Psoas muscle (tissue), 8 donors: Measurements from ENCODE around the gene GPR4. TPM values are rescaled to one million over a fixed set of nuclear protein-coding genes. Genes with fewer than 3 reads are reported as not detected.

Experiments
- ATAC-seq, 4 donors: fragments of 200-7000 bp; cut with Tn5 transposase; one replicate each; pipeline ENCODE4 v1.9.1; 2020; ENCODE audit warnings: moderate library complexity in 3 of 4, mild to moderate bottlenecking in 2 of 4
- DNase-seq, 2 donors: peaks; one replicate each; pipeline ENCODE4 v3.0.0-alpha.2; 2020
- H3K27ac ChIP-seq: fragments of 200-600 bp; one replicate; pipeline ENCODE4 v1.8.0; 2022
- H3K27me3 ChIP-seq, 3 donors: fragments of 200-600 bp in 1 of 3; one replicate each; pipeline versions ENCODE4 v1.6.1 to v1.8.0; 2013 to 2022; ENCODE audit warnings: low read length in 2 of 3, mild to moderate bottlenecking in 2 of 3, moderate library complexity in 1 of 3; ENCODE audit not compliant: insufficient read depth in 3 of 3
- H3K36me3 ChIP-seq, 2 donors: fragments of 200-600 bp in 1 of 2; one replicate each; pipeline versions ENCODE4 v1.6.1 to v1.8.0; 2013 to 2022; ENCODE audit warnings: low read depth in 1 of 2, mild to moderate bottlenecking in 1 of 2, moderate library complexity in 1 of 2; ENCODE audit not compliant: insufficient read depth in 1 of 2
- H3K4me1 ChIP-seq: fragments of 200-600 bp; one replicate; pipeline ENCODE4 v1.8.0; 2022
- H3K4me3 ChIP-seq: fragments of 200-600 bp; one replicate; pipeline ENCODE4 v1.8.0; 2022; ENCODE audit warnings: mild to moderate bottlenecking
- H3K9me3 ChIP-seq: fragments of 200-600 bp; one replicate; pipeline ENCODE4 v1.8.0; 2022
- WGBS, 3 donors: extraction: QIAGEN DNeasy Blood & Tissue Kit; methylation state at CpG; one replicate each; pipeline versions ENCODE4 v1.1.6 to v1.1.7; 2013; 5-methylcytosine and 5-hydroxymethylcytosine counted together
- intact Hi-C, 2 donors: fragments of 100-400 bp; cut with DNase I; formaldehyde crosslinking; loops; one replicate each; pipeline versions ENCODE4 v1.11.0 to v1.14.2; 2022
- polyA plus RNA-seq, 3 donors: library from polyadenylated mRNA; stranded (reverse); fragments of 200-250 nt; gene quantifications; one replicate each; pipeline ENCODE4 v1.2.3, GENCODE V29; 2013
- total RNA-seq, 4 donors: library from RNA; stranded (reverse); fragmentation: NEBNext Ultra II Directional in 2 of 4; extraction: Animal tissue kit (Norgen Biotek cat#: 25700) in 2 of 4; gene quantifications; one replicate each; pipeline versions ENCODE4 v1.2.1 to v1.2.4, GENCODE V29; 2021 to 2023
- TF ChIP-seq, protein P1 (sequence below): fragments of 200-600 bp; IDR thresholded peaks from one replicate; pipeline ENCODE4 v1.8.0; 2022; ENCODE audit warnings: antibody characterized with exemption
- donor health status: healthy with polysubstance abuse.
- donor health status: DM: no; HTN: no; CAD: no; lungs with moderate emphysema.
- donor health status: Bipolar disorder and iron deficiency.
- donor health status: healthy.
- donor health status: DM: yes; HTN: yes; CAD: no.
- donor health status: DM: no; HTN: no; CAD: no.
- donor health status: DM: no; HTN: no; CAD: no.
- donor health status: DM: yes; HTN: yes; CAD: no.

GPR4 gene
- total and polyA plus RNA-seq, 7 donors, result 1.6 to 7.5 (median 3.0) TPM

DNA sequence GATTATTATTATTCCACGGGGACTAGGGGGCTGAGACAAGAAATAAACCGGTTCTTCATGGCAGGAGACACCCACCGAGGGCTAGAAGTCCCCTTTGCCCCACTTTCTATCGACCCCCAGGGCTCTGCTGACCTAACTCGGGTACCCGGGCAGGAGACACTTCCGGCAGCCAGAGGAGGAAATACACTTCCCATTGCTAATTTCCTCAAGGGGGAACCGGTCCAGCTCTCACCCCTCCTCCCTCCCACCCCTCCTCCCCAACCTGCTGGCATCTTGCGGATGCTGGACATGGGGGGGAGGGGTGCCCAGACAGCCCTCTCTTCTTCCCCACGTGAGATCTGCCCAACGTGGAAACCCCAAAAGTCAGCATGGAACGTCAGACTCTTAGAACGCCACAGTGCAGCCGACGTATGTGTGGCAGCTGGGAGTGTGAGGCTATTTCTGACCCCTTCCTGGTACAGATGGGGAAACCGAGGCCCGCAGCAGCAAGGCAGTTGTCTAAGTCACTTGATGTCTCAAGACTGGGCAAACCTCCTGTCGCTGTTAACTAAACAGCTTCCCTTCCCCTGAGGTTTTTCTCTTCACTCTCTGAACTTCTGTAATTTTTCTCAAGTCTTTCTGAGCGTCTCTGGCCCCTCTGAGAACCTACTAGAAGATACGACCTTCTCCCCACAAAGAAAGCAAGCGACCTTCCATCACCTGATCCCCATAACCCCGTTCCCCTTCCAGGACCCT, 3.6 kb downstream of the GPR4 start:
- Histone ChIP-seq H3K4me1 (peaks cover 7% of the 10 kb centered on the region), H3K27ac (peak overlapping the region; percentile 55), H3K36me3 (no peaks in the 10 kb centered on the region), H3K4me3 (peak overlapping the region; percentile 44), H3K9me3 (no peaks in the 10 kb centered on the region), H3K27me3 (peaks cover 0 to 82% (median 29%) of the 10 kb centered on the region in 3 donors)
- ATAC-seq (peak in 2 of 4 donors; percentile 24 to 41), DNase-seq (no peak)
- 2 to 4% (median 4%) methylated on average over 22 of the region's 22 CpGs for WGBS, 3 donors
- intact Hi-C loops, result no loop called here
- TF ChIP-seq, protein P1, sequence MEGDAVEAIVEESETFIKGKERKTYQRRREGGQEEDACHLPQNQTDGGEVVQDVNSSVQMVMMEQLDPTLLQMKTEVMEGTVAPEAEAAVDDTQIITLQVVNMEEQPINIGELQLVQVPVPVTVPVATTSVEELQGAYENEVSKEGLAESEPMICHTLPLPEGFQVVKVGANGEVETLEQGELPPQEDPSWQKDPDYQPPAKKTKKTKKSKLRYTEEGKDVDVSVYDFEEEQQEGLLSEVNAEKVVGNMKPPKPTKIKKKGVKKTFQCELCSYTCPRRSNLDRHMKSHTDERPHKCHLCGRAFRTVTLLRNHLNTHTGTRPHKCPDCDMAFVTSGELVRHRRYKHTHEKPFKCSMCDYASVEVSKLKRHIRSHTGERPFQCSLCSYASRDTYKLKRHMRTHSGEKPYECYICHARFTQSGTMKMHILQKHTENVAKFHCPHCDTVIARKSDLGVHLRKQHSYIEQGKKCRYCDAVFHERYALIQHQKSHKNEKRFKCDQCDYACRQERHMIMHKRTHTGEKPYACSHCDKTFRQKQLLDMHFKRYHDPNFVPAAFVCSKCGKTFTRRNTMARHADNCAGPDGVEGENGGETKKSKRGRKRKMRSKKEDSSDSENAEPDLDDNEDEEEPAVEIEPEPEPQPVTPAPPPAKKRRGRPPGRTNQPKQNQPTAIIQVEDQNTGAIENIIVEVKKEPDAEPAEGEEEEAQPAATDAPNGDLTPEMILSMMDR, result no peak

DNA sequence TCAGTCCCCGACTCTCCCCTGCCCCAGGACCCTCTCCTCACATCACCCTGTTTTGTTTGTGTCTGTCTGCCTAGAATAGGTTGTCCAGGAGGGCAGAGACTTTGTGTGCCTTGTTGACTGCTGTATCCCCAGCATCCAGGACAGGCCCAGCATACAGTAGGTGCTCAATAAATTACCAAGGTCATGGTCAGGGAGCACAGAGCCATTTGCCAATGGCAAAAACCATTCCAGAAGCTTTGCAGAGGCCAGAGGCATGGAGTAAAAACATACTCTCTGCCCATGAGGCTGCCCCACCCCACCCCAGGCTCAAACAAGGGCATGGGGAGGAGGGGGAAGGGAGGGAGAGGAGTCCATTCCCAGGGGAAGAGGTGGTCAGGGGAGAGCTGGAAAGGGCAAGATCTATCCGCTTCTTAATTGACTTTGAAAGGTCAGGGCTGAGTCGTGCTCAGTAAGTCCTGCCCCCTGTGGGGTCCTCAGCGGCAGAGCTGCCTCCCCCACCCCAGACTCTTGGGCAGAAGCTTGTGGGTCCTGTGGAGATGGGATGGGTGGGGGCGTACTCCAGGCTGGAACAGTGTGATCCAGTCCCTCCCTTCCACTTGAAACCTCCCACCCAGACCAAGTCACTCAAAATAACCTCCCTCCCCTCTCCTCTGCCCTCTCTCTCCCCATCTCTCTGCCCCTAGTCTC, 4.4 kb downstream of the GPR4 start:
- no peak for DNase-seq
- intact Hi-C loops, result no loop called here
- TF ChIP-seq, protein P1, result no peak
- WGBS, 3 donors, result 14 to 21% (median 14%) methylated on average over 5 of the region's 5 CpGs
- Histone ChIP-seq H3K9me3 (no peaks in the 10 kb centered on the region), H3K27me3 (peaks cover 0 to 76% (median 29%) of the 10 kb centered on the region in 3 donors), H3K36me3 (no peaks in the 10 kb centered on the region), H3K27ac (peak overlapping the region; percentile 55), H3K4me3 (peak overlapping the region; percentile 44), H3K4me1 (peaks cover 7% of the 10 kb centered on the region)
- no peak for ATAC-seq

DNA sequence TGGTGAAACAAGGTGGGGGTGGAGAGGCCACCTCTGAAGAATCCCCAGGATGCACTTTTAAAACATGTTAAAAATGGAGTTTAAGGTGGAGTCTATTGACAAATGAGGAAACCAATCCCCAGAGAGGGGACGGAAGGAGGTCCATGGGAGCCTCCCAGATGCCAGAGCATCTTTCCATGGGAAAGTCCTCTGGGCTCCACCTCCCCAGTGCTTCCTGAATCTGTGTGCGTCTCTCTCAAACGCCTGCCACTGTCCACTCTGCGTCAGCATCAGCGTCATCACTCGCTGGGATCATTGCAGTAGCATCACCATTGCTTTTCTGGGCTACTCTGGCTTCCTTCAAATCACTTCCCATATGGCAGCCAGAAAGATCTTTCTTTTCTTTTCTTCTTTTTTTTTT, 6.2 kb downstream of the GPR4 start:
- WGBS, 3 donors, result 36 to 54% (median 36%) methylated on average over 6 of the region's 6 CpGs
- Histone ChIP-seq H3K9me3 (no peaks in the 10 kb centered on the region), H3K4me1 (peaks cover 7% of the 10 kb centered on the region), H3K27me3 (peaks cover 0 to 75% (median 28%) of the 10 kb centered on the region in 3 donors), H3K27ac (peak overlapping the region; percentile 9), H3K4me3 (no peak overlapping the region), H3K36me3 (no peaks in the 10 kb centered on the region)
- ATAC-seq (no peak), DNase-seq (no peak)
- TF ChIP-seq, protein P1, result no peak
- intact Hi-C loops, result no loop called here

DNA sequence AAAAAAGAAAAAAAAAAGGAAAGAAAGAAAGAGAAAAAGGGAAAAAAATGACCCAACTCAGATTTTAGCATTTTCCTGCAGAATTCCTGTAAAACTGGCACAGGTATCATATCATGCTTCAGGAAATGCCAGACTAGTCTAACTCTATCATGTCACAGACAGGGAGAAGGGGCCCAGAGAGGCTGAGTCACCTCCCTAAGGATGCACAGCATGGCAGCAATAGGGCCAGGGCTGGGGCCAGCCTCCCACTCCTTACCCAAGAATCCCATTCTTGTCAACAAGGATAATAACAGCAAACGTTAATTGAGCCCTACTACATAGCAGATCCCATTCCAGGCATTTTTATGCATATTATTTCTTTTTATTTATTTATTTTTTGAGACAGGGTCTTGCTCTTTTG, 8.5 kb downstream of the GPR4 start:
- H3K27ac ChIP-seq, result no peak overlapping the region
- TF ChIP-seq, protein P1, result no peak
- H3K27me3 ChIP-seq, result peaks cover 0 to 57% (median 18%) of the 10 kb centered on the region in 3 donors
- DNase-seq (no peak), ATAC-seq (no peak)
- 0 to 17% (median 17%) methylated on average over 1 of the region's 1 CpG for WGBS, 3 donors
- no peak overlapping the region for H3K4me3 ChIP-seq
- no peaks in the 10 kb centered on the region for H3K9me3 ChIP-seq
- peaks cover 4% of the 10 kb centered on the region for H3K4me1 ChIP-seq
- intact Hi-C loops, result no loop called here
- no peaks in the 10 kb centered on the region for H3K36me3 ChIP-seq
